HG02571 (cell line): Measurements from ENCODE around the gene TEX13B.

Experiments used
- ATAC-seq: cut with Tn5 transposase; IDR thresholded peaks from one replicate; pipeline ENCODE4 v1.9.1; 2021; ENCODE audit warnings: mild to moderate bottlenecking, moderate library complexity; ENCODE audit not compliant: unreplicated experiment

Gene TEX13B

GRCh38 chrX:107940095-107940494, 42.1 kb downstream of the TEX13B start:
- no peak for ATAC-seq

GRCh38 chrX:107936434-107936730, 45.8 kb downstream of the TEX13B start:
- no peak for ATAC-seq

- no peak for ATAC-seq
These were observed 46.3 kb downstream of the TEX13B start for GRCh38 chrX:107935664-107936433.

- ATAC-seq, result no peak
These were observed 47.0 kb downstream of the TEX13B start for GRCh38 chrX:107935200-107935599.

GRCh38 chrX:107934262-107934661, 47.9 kb downstream of the TEX13B start:
- ATAC-seq, result no peak
